Erythroblast (primary cell): ENCODE results near the gene AUP1.

Source experiments
- GATA1 ChIP-seq: IDR thresholded peaks from 2 replicates; pipeline ENCODE4 v1.6.1; 2011; ENCODE audit warnings: low read depth, mild to moderate bottlenecking, control low read depth, low read length, moderate library complexity
- POLR2A ChIP-seq: IDR thresholded peaks from 2 replicates; pipeline ENCODE4 v1.6.1; 2011; ENCODE audit warnings: mild to moderate bottlenecking, low read length

DNA sequence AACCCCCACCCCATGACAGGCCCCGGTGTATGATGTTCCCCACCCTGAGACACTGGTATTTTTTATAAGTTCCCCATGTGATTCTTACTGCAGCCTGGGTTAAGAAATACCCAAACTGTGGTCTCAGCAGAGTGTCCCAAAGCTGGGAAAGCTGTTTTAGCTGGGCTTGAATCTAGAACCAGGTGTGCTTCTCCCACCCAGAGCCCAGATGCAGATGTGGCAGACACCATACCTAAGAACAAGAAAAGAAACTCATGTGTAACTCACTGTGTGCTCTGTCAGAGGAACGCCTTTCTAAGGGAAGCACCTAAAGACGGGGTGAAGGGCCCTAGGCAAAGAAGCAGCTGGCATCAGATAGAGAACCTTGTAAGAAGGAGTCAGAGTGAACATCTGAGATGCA, 48.9 kb upstream of the AUP1 start:
- no peak for TF ChIP-seq POLR2A
- no peak for TF ChIP-seq GATA1
